Stimulated activated CD8-positive, alpha-beta memory T cell treated with anti-CD3 and anti-CD28 coated beads, Interleukin-4, amount 100 ng/mL, for 24 hours (primary cell): ENCODE data around the gene TMA16.

Experiments
- DNase-seq: peaks from one replicate; pipeline ENCODE4 v3.0.0-alpha.2; 2020; ENCODE audit warnings: low read depth

The TMA16 gene

DNA sequence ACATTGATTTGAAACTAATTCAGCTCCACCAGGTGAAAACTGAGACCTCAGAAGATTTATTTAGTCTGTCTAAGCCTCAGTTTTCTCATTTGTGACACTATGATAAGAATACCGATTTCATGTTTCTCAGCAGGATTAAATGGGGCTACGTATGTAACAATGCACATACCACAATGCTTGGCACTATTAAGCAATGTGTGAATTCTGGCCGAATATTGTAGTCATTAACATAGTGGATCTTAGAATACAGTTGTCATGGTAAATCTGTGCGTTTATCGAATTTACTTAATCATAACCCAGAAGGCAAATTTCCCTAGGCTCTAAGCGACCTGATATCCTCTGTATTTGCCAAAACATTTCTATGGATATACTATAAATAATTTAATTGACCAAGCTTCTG lies 69.1 kb downstream of the TMA16 start:
- no peak for DNase-seq

GRCh38 chr4:163564221-163564720 lies 69.8 kb downstream of the TMA16 start:
- DNase-seq = no peak

GRCh38 chr4:163565226-163566135 lies 71.0 kb downstream of the TMA16 start:
- DNase-seq = no peak

GRCh38 chr4:163566257-163566796 lies 71.8 kb downstream of the TMA16 start:
- no peak for DNase-seq

GRCh38 chr4:163568843-163569242 lies 74.4 kb downstream of the TMA16 start:
- no peak for DNase-seq
